Measurements from ENCODE around the gene KCNQ2.

KCNQ2 gene

GRCh38 chr20:63357921-63358905 is 114.2 kb downstream of the KCNQ2 start:
- Histone ChIP-seq H3K9ac (ENCODE audit: insufficient read length, low read depth) (no peak overlapping the region), H3K36me3 (ENCODE audit: insufficient read depth, insufficient read length, low read length) (no peaks in the 10 kb centered on the region), H3K4me3 (ENCODE audit: insufficient read length, low read depth) (no peak overlapping the region), H3K4me1 (ENCODE audit: insufficient read depth, insufficient read length) (peaks cover 12% of the 10 kb centered on the region), H3K27me3 (ENCODE audit: insufficient read depth, insufficient read length) (peaks cover 22% of the 10 kb centered on the region), H3K9me3 (ENCODE audit: insufficient read depth, low read length) (no peaks in the 10 kb centered on the region)
- no peak for TF ChIP-seq YY1 (IDR thresholded peaks at IDR 0.05; ENCODE audit: insufficient read depth, insufficient read length)
- no peak for DNase-seq (ENCODE audit: low read depth, low spot score)

- H3K9ac ChIP-seq (ENCODE audit: insufficient read length, low read depth), result no peak overlapping the region
- DNase-seq (ENCODE audit: low read depth, low spot score), result no peak
- peaks cover 13% of the 10 kb centered on the region for H3K4me1 ChIP-seq (ENCODE audit: insufficient read depth, insufficient read length)
- no peaks in the 10 kb centered on the region for H3K36me3 ChIP-seq (ENCODE audit: insufficient read depth, insufficient read length, low read length)
- H3K27me3 ChIP-seq (ENCODE audit: insufficient read depth, insufficient read length), result peaks cover 17% of the 10 kb centered on the region
- TF ChIP-seq ZNF274 (IDR thresholded peaks at IDR 0.05; ENCODE audit: low read depth, low read length), result no peak
- TF ChIP-seq SUZ12 (IDR thresholded peaks at IDR 0.05; ENCODE audit: extremely low read depth, insufficient read depth, insufficient read length), result no peak
- no peak for TF ChIP-seq YY1 (IDR thresholded peaks at IDR 0.05; ENCODE audit: insufficient read depth, insufficient read length)
- no peak overlapping the region for H3K4me3 ChIP-seq (ENCODE audit: insufficient read length, low read depth)
- H3K9me3 ChIP-seq (ENCODE audit: insufficient read depth, low read length), result no peaks in the 10 kb centered on the region
Measured at GRCh38 chr20:63356931-63357879, 115.2 kb downstream of the KCNQ2 start.

GRCh38 chr20:63356511-63356910 is 115.9 kb downstream of the KCNQ2 start:
- H3K36me3 ChIP-seq (ENCODE audit: insufficient read depth, insufficient read length, low read length), result no peaks in the 10 kb centered on the region
- H3K4me3 ChIP-seq (ENCODE audit: insufficient read length, low read depth), result no peak overlapping the region
- TF ChIP-seq YY1 (IDR thresholded peaks at IDR 0.05; ENCODE audit: insufficient read depth, insufficient read length), result no peak
- no peak for TF ChIP-seq SUZ12 (IDR thresholded peaks at IDR 0.05; ENCODE audit: extremely low read depth, insufficient read depth, insufficient read length)
- no peak for TF ChIP-seq ZNF274 (IDR thresholded peaks at IDR 0.05; ENCODE audit: low read depth, low read length)
- DNase-seq (ENCODE audit: low read depth, low spot score), result no peak
- H3K4me1 ChIP-seq (ENCODE audit: insufficient read depth, insufficient read length), result peaks cover 19% of the 10 kb centered on the region
- no peak overlapping the region for H3K9ac ChIP-seq (ENCODE audit: insufficient read length, low read depth)
- H3K27me3 ChIP-seq (ENCODE audit: insufficient read depth, insufficient read length), result peaks cover 17% of the 10 kb centered on the region
- H3K9me3 ChIP-seq (ENCODE audit: insufficient read depth, low read length), result no peaks in the 10 kb centered on the region

GRCh38 chr20:63355781-63356295 is 116.6 kb downstream of the KCNQ2 start:
- Histone ChIP-seq H3K27me3 (ENCODE audit: insufficient read depth, insufficient read length) (peaks cover 15% of the 10 kb centered on the region), H3K4me3 (ENCODE audit: insufficient read length, low read depth) (no peak overlapping the region), H3K9ac (ENCODE audit: insufficient read length, low read depth) (no peak overlapping the region), H3K9me3 (ENCODE audit: insufficient read depth, low read length) (peaks cover 4% of the 10 kb centered on the region; the same call in 1 of the 2 replicates), H3K4me1 (ENCODE audit: insufficient read depth, insufficient read length) (peaks cover 21% of the 10 kb centered on the region), H3K36me3 (ENCODE audit: insufficient read depth, insufficient read length, low read length) (no peaks in the 10 kb centered on the region)
- no peak for TF ChIP-seq SUZ12 (IDR thresholded peaks at IDR 0.05; ENCODE audit: extremely low read depth, insufficient read depth, insufficient read length)
- no peak for DNase-seq (ENCODE audit: low read depth, low spot score)

- H3K4me3 ChIP-seq (ENCODE audit: insufficient read length, low read depth), result no peak overlapping the region
- TF ChIP-seq YY1 (IDR thresholded peaks at IDR 0.05; ENCODE audit: insufficient read depth, insufficient read length), result no peak
- TF ChIP-seq ZNF274 (IDR thresholded peaks at IDR 0.05; ENCODE audit: low read depth, low read length), result no peak
- no peak for TF ChIP-seq SUZ12 (IDR thresholded peaks at IDR 0.05; ENCODE audit: extremely low read depth, insufficient read depth, insufficient read length)
- H3K36me3 ChIP-seq (ENCODE audit: insufficient read depth, insufficient read length, low read length), result peaks cover 3% of the 10 kb centered on the region
- peaks cover 14% of the 10 kb centered on the region for H3K4me1 ChIP-seq (ENCODE audit: insufficient read depth, insufficient read length)
- peaks cover 4% of the 10 kb centered on the region for H3K27me3 ChIP-seq (ENCODE audit: insufficient read depth, insufficient read length)
- peaks cover 8% of the 10 kb centered on the region; the same call in 1 of the 2 replicates for H3K9me3 ChIP-seq (ENCODE audit: insufficient read depth, low read length)
- H3K9ac ChIP-seq (ENCODE audit: insufficient read length, low read depth), result no peak overlapping the region
- DNase-seq (ENCODE audit: low read depth, low spot score), result no peak
Measured at GRCh38 chr20:63354636-63355350, 117.7 kb downstream of the KCNQ2 start.

GRCh38 chr20:63352811-63353221 is 119.6 kb downstream of the KCNQ2 start:
- no peaks in the 10 kb centered on the region for H3K27me3 ChIP-seq (ENCODE audit: insufficient read depth, insufficient read length)
- DNase-seq (ENCODE audit: low read depth, low spot score), result no peak
- peaks cover 14% of the 10 kb centered on the region for H3K4me1 ChIP-seq (ENCODE audit: insufficient read depth, insufficient read length)
- TF ChIP-seq ZNF274 (IDR thresholded peaks at IDR 0.05; ENCODE audit: low read depth, low read length) (no peak), YY1 (IDR thresholded peaks at IDR 0.05; ENCODE audit: insufficient read depth, insufficient read length) (no peak), SUZ12 (IDR thresholded peaks at IDR 0.05; ENCODE audit: extremely low read depth, insufficient read depth, insufficient read length) (no peak)
- H3K36me3 ChIP-seq (ENCODE audit: insufficient read depth, insufficient read length, low read length), result peaks cover 3% of the 10 kb centered on the region
- H3K9ac ChIP-seq (ENCODE audit: insufficient read length, low read depth), result peak overlapping the region; percentile 32
- peaks cover 8% of the 10 kb centered on the region; the same call in 1 of the 2 replicates for H3K9me3 ChIP-seq (ENCODE audit: insufficient read depth, low read length)
- H3K4me3 ChIP-seq (ENCODE audit: insufficient read length, low read depth), result no peak overlapping the region

Data from NT2/D1 (cell line).